HG02588 (cell line): ENCODE measurements around the gene CD320.
A peak's percentile ranks its signal among the peaks of the same experiment; 100 is the strongest.
"Not testable (repeated sequence)": the region's sequence is repeated elsewhere in the genome, so short reads cannot be mapped to it uniquely, and the experiment has no call there.

Experiments
- ATAC-seq: cut with Tn5 transposase; IDR thresholded peaks from one replicate; pipeline ENCODE4 v1.9.1; 2021; ENCODE audit warnings: mild to moderate bottlenecking, moderate library complexity; ENCODE audit not compliant: unreplicated experiment

Gene CD320

GRCh38 chr19:8333767-8334457, 25.8 kb upstream of the CD320 start:
- ATAC-seq, result no peak

- ATAC-seq, result no peak
These were observed 25.0 kb upstream of the CD320 start for GRCh38 chr19:8332976-8333766.

- no peak for ATAC-seq
These were observed 23.2 kb upstream of the CD320 start for GRCh38 chr19:8331263-8331845.

- ATAC-seq, result no peak
These were observed 21.8 kb upstream of the CD320 start for GRCh38 chr19:8329996-8330395.

- no peak for ATAC-seq
These were observed 17.3 kb upstream of the CD320 start for GRCh38 chr19:8325454-8325853.

- ATAC-seq, result no peak
These were observed 16.3 kb upstream of the CD320 start for GRCh38 chr19:8324186-8325050.

GRCh38 chr19:8323781-8324185, 15.6 kb upstream of the CD320 start:
- ATAC-seq, result no peak

- ATAC-seq, result no peak
These were observed 14.5 kb upstream of the CD320 start for GRCh38 chr19:8322638-8322997.

- no peak for ATAC-seq
These were observed 14.0 kb upstream of the CD320 start for GRCh38 chr19:8321986-8322637.

- peak; percentile 86 for ATAC-seq
These were observed 13.2 kb upstream of the CD320 start, which contains the start of the genes NDUFA7 and RPS28 for GRCh38 chr19:8321067-8321985. Gene NDUFA7 (minus strand): TSS chr19:8321375. CDS start chr19:8321358, 17 bp downstream. Gene RPS28 (plus strand): TSS chr19:8321496. CDS start chr19:8321531, 35 bp downstream.

- ATAC-seq, result no peak
These were observed 12.5 kb upstream of the CD320 start for GRCh38 chr19:8320564-8321066.

GRCh38 chr19:8319807-8320520, 11.8 kb upstream of the CD320 start:
- ATAC-seq, result no peak

- not testable (repeated sequence) for ATAC-seq
These were observed 10.7 kb upstream of the CD320 start for GRCh38 chr19:8318835-8319234.

- ATAC-seq, result no peak
These were observed 8.4 kb upstream of the CD320 start for GRCh38 chr19:8316351-8317125.

GRCh38 chr19:8314981-8315640, 7.0 kb upstream of the CD320 start:
- not testable (repeated sequence) for ATAC-seq

- no peak for ATAC-seq
These were observed 3.5 kb upstream of the CD320 start for GRCh38 chr19:8311461-8312260.
